Adrenal gland (tissue), 12 donors: ENCODE results near the gene ITGA11. TPM values are rescaled to one million over a fixed set of nuclear protein-coding genes. Genes with fewer than 3 reads are reported as not detected.

ENCODE experiments used
- DNase-seq, 7 donors: peaks; one replicate each; pipeline ENCODE4 v3.0.0-alpha.2; 2019 to 2020
- H3K27ac ChIP-seq, 5 donors: fragments of 200-600 bp; sonication (generic) in 4 of 5; 1 replicate in 3 of 5; 2 replicates in 2 of 5; pipeline versions ENCODE4 v1.5.1 to v1.8.0; 2016 to 2020; ENCODE audit warnings: mild to moderate bottlenecking in 1 of 5
- H3K27me3 ChIP-seq: fragments of 200-600 bp; 2 replicates; pipeline ENCODE4 v1.8.0; 2021
- H3K36me3 ChIP-seq, 2 donors: fragments of 200-600 bp; replicated peaks in 1 of 2; 1 replicate in 1 of 2; 2 replicates in 1 of 2; pipeline versions ENCODE4 v1.5.1 to v1.8.0; 2018 to 2022
- H3K4me1 ChIP-seq, 2 donors: fragments of 200-600 bp; replicated peaks in 1 of 2; 1 replicate in 1 of 2; 2 replicates in 1 of 2; pipeline versions ENCODE4 v1.5.1 to v1.8.0; 2018 to 2021
- H3K4me3 ChIP-seq, 4 donors: fragments of 200-600 bp; sonication (generic) in 3 of 4; one replicate each; pipeline ENCODE4 v1.5.1; 2016 to 2018
- H3K9me3 ChIP-seq, 3 donors: fragments of 200-600 bp; sonication (generic) in 1 of 3; replicated peaks in 1 of 3; 1 replicate in 2 of 3; 2 replicates in 1 of 3; pipeline versions ENCODE4 v1.5.1 to v1.8.0; 2016 to 2021
- POLR2A ChIP-seq, 2 donors: fragments of 450-650 bp; IDR thresholded peaks; one replicate each; pipeline ENCODE4 v1.6.1; 2017; ENCODE audit warnings: antibody characterized with exemption in 2 of 2, mild to moderate bottlenecking in 2 of 2, moderate library complexity in 1 of 2
- WGBS, 4 donors: extraction: QIAGEN DNeasy Blood & Tissue Kit in 2 of 4; methylation state at CpG; one replicate each; pipeline versions ENCODE4 v1.1.5 to v1.1.7; 2013 to 2017; 5-methylcytosine and 5-hydroxymethylcytosine counted together
- intact Hi-C, 2 donors: fragments of 100-400 bp; cut with DNase I; formaldehyde crosslinking; loops; one replicate each; pipeline versions ENCODE4 v1.14.1 to v1.15.0; 2022 to 2023
- polyA plus RNA-seq, 3 donors: library from polyadenylated mRNA; stranded (reverse); fragments of 200-250 nt in 2 of 3; fragments of 350-450 nt in 1 of 3; fragmentation: Illumina TruSeq in 1 of 3; extraction: RNeasy Lipid Tissue Mini Kit (QIAGEN cat#74804) in 1 of 3; gene quantifications; one replicate each; pipeline ENCODE4 v1.2.3, GENCODE V29; 2013 to 2014
- total RNA-seq, 9 donors: library from RNA; depleted of rRNA in 4 of 9; stranded (reverse); fragments of >200 nt in 4 of 9; fragments of 120-200 nt in 1 of 9; fragmentation: NEBNext Ultra II Directional in 1 of 9; extraction: Animal tissue kit (Norgen Biotek cat#: 25700) in 1 of 9; gene quantifications; one replicate each; pipeline versions ENCODE4 v1.1.0 to v1.2.4, GENCODE V29; 2013 to 2023
- TF ChIP-seq, protein P1 (sequence below), 6 experiments: fragments of 450-650 bp in 4 of 6; fragments of 200-600 bp in 2 of 6; sonication (generic) in 1 of 6; IDR thresholded peaks; 1 replicate in 5 of 6; 2 replicates in 1 of 6; pipeline versions ENCODE4 v1.5.1 to v1.8.0; 2016 to 2021; ENCODE audit warnings: antibody characterized with exemption in 6 of 6, mild to moderate bottlenecking in 2 of 6, moderate library complexity in 1 of 6
- donor health status: healthy with polysubstance abuse.
- donor health status: Bipolar disorder and iron deficiency.
- donor health status: DM: yes; HTN: yes; CAD: no.
- donor health status: DM: no; HTN: no; CAD: no.
- donor health status: DM: no; HTN: no; CAD: no.
- donor health status: DM: yes; HTN: yes; CAD: no.

ITGA11 gene
- total and polyA plus RNA-seq, 12 donors: 1.4 to 52.5 (median 7.5) TPM

DNA sequence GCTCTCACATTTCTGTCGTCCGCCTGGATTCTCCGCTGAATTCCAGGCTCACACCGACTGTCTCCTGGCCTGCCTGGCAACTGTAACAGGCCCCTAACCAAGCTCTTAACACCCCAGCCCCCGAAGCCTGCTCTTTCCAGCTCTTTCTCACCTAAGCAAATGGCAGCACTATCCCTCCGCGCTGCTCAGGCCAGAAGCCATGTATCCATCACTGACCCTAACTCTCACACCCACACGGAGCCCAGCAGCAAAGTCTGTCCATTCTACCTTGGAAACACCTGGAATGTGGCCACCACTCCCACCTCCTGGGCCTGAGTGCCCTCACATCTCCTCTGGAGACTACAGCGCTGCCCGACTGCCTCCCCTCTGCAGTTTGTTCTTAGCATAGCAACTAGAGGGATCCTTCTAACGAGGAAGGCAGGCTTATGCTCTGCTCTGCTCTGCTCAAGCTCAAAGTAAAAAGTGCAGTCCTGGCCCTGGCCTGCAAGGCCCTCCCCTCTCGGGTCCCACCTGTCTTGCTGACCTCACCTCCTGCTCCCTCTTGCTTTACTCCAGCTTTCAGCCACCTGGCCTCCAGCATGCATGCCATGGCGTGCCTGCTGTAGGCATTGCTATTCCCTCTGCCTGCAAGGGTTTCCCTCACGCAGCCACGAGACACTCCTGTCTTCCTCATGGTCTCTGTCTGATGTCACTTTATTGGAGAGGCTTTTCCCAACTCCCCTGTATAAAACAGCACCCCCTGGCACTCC lies 127.2 kb downstream of the ITGA11 start:
- Histone ChIP-seq H3K4me3 (no peak overlapping the region), H3K27ac (no peak overlapping the region), H3K9me3 (no peaks in the 10 kb centered on the region), H3K4me1 (peaks cover 0 to 18% of the 10 kb centered on the region in 2 donors), H3K27me3 (no peaks in the 10 kb centered on the region), H3K36me3 (no peaks in the 10 kb centered on the region)
- peak in 4 of 7 donors; percentile 12 to 49 (median 16) for DNase-seq
- intact Hi-C loops: loop anchor here (5.0 to 10.0 kb wide), 4 partner anchors 50 to 370 kb away; no protein-coding TSS in a partner anchor
- WGBS, 4 donors: 86 to 90% (median 88%) methylated on average over 15 of the region's 15 CpGs
- TF ChIP-seq POLR2A (IDR thresholded peaks at IDR 0.05): no peak
- TF ChIP-seq, protein P1, sequence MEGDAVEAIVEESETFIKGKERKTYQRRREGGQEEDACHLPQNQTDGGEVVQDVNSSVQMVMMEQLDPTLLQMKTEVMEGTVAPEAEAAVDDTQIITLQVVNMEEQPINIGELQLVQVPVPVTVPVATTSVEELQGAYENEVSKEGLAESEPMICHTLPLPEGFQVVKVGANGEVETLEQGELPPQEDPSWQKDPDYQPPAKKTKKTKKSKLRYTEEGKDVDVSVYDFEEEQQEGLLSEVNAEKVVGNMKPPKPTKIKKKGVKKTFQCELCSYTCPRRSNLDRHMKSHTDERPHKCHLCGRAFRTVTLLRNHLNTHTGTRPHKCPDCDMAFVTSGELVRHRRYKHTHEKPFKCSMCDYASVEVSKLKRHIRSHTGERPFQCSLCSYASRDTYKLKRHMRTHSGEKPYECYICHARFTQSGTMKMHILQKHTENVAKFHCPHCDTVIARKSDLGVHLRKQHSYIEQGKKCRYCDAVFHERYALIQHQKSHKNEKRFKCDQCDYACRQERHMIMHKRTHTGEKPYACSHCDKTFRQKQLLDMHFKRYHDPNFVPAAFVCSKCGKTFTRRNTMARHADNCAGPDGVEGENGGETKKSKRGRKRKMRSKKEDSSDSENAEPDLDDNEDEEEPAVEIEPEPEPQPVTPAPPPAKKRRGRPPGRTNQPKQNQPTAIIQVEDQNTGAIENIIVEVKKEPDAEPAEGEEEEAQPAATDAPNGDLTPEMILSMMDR (IDR thresholded peaks at IDR 0.05): no peak

DNA sequence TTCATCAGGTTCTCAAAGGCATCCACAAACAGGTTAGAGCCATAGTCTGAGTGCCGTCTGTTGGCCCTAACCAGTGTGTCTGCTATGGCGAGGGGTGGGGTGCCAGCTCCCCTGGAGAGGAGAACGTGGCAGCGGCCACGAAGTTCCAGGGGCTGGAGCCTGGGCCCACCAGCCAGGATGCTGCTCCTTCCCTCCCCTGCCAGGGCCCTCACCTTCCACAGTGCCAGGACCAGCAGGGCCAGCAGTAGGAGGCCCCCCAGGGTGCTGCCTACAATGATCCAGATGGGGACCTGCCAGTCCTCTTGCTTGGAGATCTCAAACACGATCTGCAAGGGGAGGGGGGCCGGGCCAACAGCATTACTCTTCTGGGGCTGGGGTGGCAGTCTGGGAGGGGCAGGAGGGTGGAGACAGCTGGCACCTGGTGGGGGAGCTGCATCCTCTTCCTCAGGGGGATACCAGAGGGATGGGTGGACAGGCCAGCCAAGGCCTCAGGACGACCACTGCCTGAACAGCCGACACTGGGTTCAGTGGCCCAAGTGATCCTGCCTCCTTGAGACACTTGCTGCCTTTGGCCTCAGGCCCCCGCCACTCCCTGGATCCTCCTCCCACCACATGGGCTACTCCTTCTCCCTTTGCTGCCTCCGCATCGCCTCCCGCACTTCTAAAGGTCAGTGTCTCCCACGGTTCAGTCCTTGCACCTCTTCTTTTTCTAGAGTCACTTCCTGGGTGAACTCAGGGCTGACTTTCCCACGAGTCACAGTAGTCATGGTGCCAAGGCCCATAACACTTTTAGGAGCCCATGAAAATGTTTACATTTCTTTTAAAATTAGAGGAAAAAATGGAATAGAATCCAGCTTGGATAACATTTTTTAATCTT lies 128.2 kb downstream of the ITGA11 start:
- no peaks in the 10 kb centered on the region for H3K27me3 ChIP-seq
- no peak overlapping the region for H3K27ac ChIP-seq
- H3K4me1 ChIP-seq: peaks cover 0 to 26% of the 10 kb centered on the region in 2 donors
- peak in 3 of 7 donors; percentile 15 to 47 (median 15) for DNase-seq
- H3K9me3 ChIP-seq: no peaks in the 10 kb centered on the region
- no peak for TF ChIP-seq POLR2A (IDR thresholded peaks at IDR 0.05)
- TF ChIP-seq, protein P1 (IDR thresholded peaks at IDR 0.05): no peak
- no peaks in the 10 kb centered on the region for H3K36me3 ChIP-seq
- 79 to 86% (median 83%) methylated on average over 13 to 15 of the region's 15 CpGs for WGBS, 4 donors
- no peak overlapping the region for H3K4me3 ChIP-seq
- intact Hi-C loops: loop anchor here (5.0 to 10.0 kb wide), 4 partner anchors 49 to 371 kb away; no protein-coding TSS in a partner anchor

DNA sequence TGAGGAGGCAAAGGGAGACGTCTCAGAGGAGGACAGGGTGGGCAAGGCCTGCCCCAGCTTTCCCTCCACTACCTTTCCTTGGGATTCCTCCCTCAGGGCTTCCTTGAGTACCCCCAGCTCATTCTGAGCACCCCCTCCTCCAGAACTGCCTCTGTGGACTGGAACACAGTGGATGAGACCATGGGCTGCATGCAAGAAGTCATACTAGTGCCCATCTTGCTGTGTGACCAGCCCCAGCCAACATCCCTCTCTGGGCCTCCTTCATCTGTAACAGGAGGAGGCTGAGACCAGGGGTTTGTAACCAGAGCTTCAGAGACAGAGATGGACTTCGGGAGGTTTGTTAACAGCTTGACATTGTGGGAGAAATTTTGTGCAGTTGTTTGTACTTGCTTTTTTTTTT lies 128.8 kb downstream of the ITGA11 start:
- Histone ChIP-seq H3K27ac (no peak overlapping the region), H3K27me3 (no peaks in the 10 kb centered on the region), H3K9me3 (no peaks in the 10 kb centered on the region), H3K4me3 (no peak overlapping the region), H3K36me3 (no peaks in the 10 kb centered on the region), H3K4me1 (peaks cover 0 to 32% of the 10 kb centered on the region in 2 donors)
- DNase-seq: peak in 2 of 7 donors; percentile 10 to 41
- 41 to 83% (median 68%) methylated on average over 1 to 2 of the region's 2 CpGs for WGBS, 4 donors
- intact Hi-C loops: loop anchor here (5.0 to 10.0 kb wide), 4 partner anchors 48 to 372 kb away; no protein-coding TSS in a partner anchor
- TF ChIP-seq, protein P1 (IDR thresholded peaks at IDR 0.05): no peak
- TF ChIP-seq POLR2A (IDR thresholded peaks at IDR 0.05): no peak

DNA sequence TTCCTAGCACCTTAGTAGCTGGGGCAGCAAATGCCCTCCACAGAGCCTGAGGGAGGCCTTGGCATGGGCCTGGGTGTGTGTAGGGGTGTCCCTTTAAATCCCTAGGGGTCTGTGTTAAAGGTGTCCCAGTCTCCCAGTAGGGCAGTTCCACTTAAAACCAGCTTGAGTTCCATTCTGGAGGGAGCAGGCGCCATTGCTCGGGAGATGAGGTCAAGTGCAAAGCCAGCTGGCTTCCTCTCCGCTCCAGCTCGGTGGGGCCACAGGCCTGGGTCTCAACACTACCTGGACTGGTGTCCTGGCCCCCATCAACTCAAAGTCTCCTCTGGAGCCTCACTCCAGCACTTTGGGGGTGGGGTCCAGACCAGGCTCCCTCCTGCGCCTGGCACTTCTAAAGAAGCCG lies 129.2 kb downstream of the ITGA11 start:
- Histone ChIP-seq H3K4me1 (peaks cover 0 to 36% of the 10 kb centered on the region in 2 donors), H3K9me3 (no peaks in the 10 kb centered on the region), H3K27me3 (no peaks in the 10 kb centered on the region), H3K36me3 (no peaks in the 10 kb centered on the region), H3K27ac (no peak overlapping the region), H3K4me3 (no peak overlapping the region)
- no peak for TF ChIP-seq POLR2A (IDR thresholded peaks at IDR 0.05)
- TF ChIP-seq, protein P1 (IDR thresholded peaks at IDR 0.05): no peak
- WGBS, 4 donors: 92 to 98% (median 95%) methylated on average over 3 to 6 of the region's 6 CpGs
- intact Hi-C loops: loop anchor here (5.0 to 10.0 kb wide), 4 partner anchors 48 to 372 kb away; no protein-coding TSS in a partner anchor
- DNase-seq: peak in 2 of 7 donors; percentile 9 to 39
